ENCODE results near the gene TSSK2. TPM values are rescaled to one million over a fixed set of nuclear protein-coding genes. Genes with fewer than 3 reads are reported as not detected.
A peak's percentile ranks its signal among the peaks of the same experiment; 100 is the strongest.

TSSK2 gene
- total and polyA plus RNA-seq, 2 experiments from 2014 or later: not detected

DNA sequence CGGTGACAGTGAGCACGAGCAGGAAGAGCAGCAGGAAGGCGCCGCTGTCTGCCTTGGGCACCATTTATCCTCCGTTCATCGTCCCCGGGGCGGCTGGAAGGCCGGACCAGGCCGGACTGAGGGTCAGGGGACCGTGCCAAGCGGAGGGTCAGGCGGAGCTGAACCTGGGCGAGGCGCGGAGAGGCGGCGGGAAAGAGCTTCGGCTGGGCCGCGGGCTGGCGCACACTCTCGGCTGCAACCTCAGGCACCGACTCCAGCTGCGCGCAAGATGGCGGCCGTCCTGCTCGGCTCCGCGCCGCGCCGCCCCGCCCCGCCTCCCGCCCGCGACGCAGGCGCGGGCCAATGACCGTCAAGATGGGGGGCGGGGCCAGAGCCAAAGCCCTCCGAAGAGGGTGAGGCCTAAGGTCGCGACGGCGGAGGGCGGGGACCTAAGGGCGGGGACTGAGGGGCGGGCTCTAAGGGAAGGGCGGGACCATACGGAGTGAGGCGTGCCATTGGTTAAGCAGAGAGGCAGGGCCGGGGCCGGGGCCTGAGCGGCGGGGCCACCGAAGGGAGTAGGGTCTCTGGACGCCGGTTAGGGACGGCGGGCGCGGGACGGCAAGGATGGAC, 8.9 kb upstream of the TSSK2 start, which contains the start of gene DGCR2:
Gene DGCR2, minus strand, starts transcription at position 270 of the 609 bp plus-strand sequence. Its CDS starts 206 bp downstream, at position 64.
- Histone ChIP-seq H3K9me3 (ENCODE audit: low read depth) (no peaks in the 10 kb centered on the region), H3K27ac (peak within 1 kb of the TSS; percentile 93), H3K4me1 (ENCODE audit: low read depth) (peaks cover 7% of the 10 kb centered on the region), H3K27me3 (no peaks in the 10 kb centered on the region), H3K4me3 (peak within 1 kb of the TSS; percentile 86), H3K36me3 (no peaks in the 10 kb centered on the region)
- DNase-seq (ENCODE audit: low read depth in 1 of 2, low spot score in 1 of 2): peak; percentile 98 to 99
- TF ChIP-seq, protein P1, sequence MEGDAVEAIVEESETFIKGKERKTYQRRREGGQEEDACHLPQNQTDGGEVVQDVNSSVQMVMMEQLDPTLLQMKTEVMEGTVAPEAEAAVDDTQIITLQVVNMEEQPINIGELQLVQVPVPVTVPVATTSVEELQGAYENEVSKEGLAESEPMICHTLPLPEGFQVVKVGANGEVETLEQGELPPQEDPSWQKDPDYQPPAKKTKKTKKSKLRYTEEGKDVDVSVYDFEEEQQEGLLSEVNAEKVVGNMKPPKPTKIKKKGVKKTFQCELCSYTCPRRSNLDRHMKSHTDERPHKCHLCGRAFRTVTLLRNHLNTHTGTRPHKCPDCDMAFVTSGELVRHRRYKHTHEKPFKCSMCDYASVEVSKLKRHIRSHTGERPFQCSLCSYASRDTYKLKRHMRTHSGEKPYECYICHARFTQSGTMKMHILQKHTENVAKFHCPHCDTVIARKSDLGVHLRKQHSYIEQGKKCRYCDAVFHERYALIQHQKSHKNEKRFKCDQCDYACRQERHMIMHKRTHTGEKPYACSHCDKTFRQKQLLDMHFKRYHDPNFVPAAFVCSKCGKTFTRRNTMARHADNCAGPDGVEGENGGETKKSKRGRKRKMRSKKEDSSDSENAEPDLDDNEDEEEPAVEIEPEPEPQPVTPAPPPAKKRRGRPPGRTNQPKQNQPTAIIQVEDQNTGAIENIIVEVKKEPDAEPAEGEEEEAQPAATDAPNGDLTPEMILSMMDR (IDR thresholded peaks at IDR 0.05; ENCODE audit: low read depth, low read length): no peak

DNA sequence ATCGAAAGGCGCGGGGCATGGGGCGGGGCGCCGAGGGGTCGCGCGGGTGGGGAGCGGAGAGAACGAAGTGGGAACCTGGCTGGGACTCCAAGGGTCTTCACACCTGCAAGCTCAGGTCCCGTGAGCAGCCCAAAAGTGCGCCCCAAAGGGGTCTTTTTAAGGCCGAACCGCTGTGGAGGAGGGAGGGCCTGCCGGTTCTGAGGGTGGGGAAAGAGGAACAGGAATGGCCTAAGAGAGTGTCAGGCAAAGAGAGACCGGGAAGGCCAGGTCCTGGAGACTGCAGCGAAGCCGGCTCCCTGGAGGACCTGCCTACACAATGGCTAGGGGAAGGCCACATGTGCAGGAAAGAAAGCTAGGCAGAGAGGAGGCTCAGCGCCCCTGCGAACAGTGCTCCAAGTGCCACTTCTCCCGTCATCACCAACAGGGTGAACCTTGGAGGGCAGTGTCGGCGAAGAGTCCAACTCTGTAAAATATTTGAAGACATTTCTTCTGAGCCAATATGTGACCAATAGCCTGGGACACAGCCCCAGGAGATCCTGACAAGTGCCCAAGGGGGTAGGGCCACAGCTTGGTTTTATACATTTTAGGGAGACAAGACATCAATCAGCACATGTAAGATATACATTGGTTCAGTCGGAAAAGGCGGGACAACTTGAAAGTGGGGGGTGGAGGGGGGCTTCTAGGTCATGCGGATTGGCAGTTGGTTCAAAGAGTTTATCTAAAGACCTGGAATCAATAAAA, 8.2 kb upstream of the TSSK2 start:
- Histone ChIP-seq H3K27ac (peak overlapping the region; percentile 22), H3K4me3 (peak overlapping the region; percentile 40), H3K36me3 (no peaks in the 10 kb centered on the region), H3K9me3 (ENCODE audit: low read depth) (no peaks in the 10 kb centered on the region), H3K4me1 (ENCODE audit: low read depth) (peaks cover 7% of the 10 kb centered on the region), H3K27me3 (no peaks in the 10 kb centered on the region)
- TF ChIP-seq, protein P1 (IDR thresholded peaks at IDR 0.05; ENCODE audit: low read depth, low read length): no peak
- DNase-seq (ENCODE audit: low read depth in 1 of 2, low spot score in 1 of 2): peak; percentile 36 to 61

DNA sequence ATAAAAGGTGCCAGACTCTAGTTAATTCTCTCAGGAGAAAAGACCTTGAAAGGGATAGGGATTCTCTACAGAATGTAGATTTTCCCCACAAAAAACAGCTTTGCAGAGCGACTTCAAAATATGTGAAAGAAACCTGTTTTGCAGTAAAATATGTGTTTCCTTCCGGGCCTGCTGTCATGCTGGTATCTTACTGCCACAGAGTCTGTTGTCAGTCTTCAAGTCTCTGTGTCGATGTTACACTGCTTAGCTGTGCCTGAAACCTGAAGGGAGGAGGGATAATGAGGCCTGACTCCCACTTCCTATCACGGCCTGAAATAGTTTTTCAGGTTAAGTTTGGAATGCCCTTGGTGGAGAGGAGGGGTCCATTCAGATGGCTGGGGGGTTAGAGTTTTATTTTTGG, 7.2 kb upstream of the TSSK2 start:
- Histone ChIP-seq H3K27me3 (no peaks in the 10 kb centered on the region), H3K4me3 (no peak overlapping the region), H3K27ac (no peak overlapping the region), H3K4me1 (ENCODE audit: low read depth) (peaks cover 7% of the 10 kb centered on the region), H3K9me3 (ENCODE audit: low read depth) (no peaks in the 10 kb centered on the region), H3K36me3 (no peaks in the 10 kb centered on the region)
- DNase-seq (ENCODE audit: low read depth in 1 of 2, low spot score in 1 of 2): no peak
- TF ChIP-seq, protein P1 (IDR thresholded peaks at IDR 0.05; ENCODE audit: low read depth, low read length): no peak

DNA sequence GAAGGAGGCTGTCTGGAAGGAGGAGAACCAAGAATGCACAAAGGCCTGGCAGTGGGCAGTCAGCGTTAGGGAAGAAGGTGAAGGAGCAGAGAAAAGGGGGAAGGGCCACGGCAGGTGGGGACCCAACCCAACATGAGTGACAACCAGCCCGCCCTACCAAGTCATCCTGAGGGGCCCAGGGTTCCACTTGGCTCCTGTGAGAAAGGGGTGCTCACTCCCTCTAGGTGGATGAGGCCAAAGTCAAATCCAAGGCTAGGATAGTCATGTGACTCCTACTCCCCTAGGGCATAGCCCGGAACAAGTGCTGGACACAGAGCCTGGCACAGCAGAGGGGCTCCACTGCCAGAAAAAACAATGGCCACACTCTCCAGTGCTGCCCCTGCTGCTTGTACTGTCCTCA, 6.7 kb upstream of the TSSK2 start:
- TF ChIP-seq, protein P1 (IDR thresholded peaks at IDR 0.05; ENCODE audit: low read depth, low read length): no peak
- H3K36me3 ChIP-seq: no peaks in the 10 kb centered on the region
- H3K9me3 ChIP-seq (ENCODE audit: low read depth): no peaks in the 10 kb centered on the region
- DNase-seq (ENCODE audit: low read depth in 1 of 2, low spot score in 1 of 2): no peak
- no peak overlapping the region for H3K4me3 ChIP-seq
- no peak overlapping the region for H3K27ac ChIP-seq
- H3K4me1 ChIP-seq (ENCODE audit: low read depth): peaks cover 7% of the 10 kb centered on the region
- no peaks in the 10 kb centered on the region for H3K27me3 ChIP-seq

DNA sequence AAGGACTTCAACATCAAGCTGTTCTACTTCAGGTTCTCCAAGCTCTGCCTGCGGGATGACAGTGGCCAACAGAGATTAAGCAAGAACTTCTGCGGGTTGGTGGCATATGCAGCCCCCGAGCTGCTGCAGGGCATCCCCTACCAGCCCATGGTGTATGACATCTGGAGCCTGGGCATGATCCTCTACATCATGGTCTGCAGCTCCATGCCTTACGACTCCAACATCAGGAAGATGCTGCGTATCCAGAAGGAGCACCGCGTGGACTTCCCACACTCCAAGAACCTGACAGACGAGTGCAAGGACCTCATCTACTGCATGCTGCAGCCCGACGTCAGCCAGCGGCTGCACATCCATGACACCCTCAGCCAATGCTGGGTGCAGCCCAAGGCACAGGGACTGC, 6.1 kb upstream of the TSSK2 start:
- no peaks in the 10 kb centered on the region for H3K9me3 ChIP-seq (ENCODE audit: low read depth)
- H3K4me3 ChIP-seq: no peak overlapping the region
- no peaks in the 10 kb centered on the region for H3K27me3 ChIP-seq
- peaks cover 7% of the 10 kb centered on the region for H3K4me1 ChIP-seq (ENCODE audit: low read depth)
- no peak for DNase-seq (ENCODE audit: low read depth in 1 of 2, low spot score in 1 of 2)
- H3K27ac ChIP-seq: no peak overlapping the region
- TF ChIP-seq, protein P1 (IDR thresholded peaks at IDR 0.05; ENCODE audit: low read depth, low read length): no peak
- H3K36me3 ChIP-seq: no peaks in the 10 kb centered on the region
